Measurements from ENCODE around the gene GPC6.
A peak's percentile ranks its signal among the peaks of the same experiment; 100 is the strongest.
"Not testable (repeated sequence)": the region's sequence is repeated elsewhere in the genome, so short reads cannot be mapped to it uniquely, and the experiment has no call there.

The GPC6 gene

DNA sequence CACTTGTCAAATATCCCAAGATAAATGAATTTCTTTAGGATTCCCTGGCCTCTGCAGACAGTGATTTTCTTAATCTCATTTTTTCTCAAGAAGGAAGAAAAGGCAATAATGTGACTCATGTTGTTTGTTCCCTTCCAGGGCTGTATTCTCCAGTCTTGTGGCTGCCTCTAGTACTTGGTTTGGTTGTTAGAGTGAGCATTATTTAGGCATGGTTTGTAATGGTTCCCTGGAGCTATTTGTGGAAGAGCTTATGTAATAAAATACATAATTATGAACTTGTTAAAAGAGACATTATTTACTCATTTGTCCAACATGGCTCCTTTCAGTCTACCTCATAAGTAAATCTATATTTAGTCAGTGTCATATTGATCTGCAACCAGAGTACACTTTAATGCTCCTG lies 982.5 kb downstream of the GPC6 start:
- no peak for DNase-seq (ENCODE audit: low read depth)

DNA sequence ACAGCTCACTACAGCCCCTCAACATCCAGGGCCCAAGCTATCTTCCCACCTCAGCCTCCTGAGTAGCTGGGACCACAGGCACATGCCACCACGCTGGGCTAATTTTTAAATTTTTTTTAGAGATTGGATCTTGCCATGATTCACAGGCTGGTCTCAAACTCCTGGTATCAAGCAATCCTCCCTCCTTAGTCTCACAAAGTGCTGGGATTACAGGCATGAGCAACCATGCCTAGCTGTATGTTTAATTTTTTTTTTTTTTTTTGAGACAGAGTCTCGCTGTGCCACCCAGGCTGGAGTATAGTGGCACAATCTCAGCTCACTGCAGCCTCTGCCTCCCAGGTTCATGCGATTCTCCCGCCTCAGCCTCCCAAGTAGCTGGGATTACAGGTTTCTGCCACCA lies 983.3 kb downstream of the GPC6 start:
- DNase-seq (ENCODE audit: low read depth), result not testable (repeated sequence)

DNA sequence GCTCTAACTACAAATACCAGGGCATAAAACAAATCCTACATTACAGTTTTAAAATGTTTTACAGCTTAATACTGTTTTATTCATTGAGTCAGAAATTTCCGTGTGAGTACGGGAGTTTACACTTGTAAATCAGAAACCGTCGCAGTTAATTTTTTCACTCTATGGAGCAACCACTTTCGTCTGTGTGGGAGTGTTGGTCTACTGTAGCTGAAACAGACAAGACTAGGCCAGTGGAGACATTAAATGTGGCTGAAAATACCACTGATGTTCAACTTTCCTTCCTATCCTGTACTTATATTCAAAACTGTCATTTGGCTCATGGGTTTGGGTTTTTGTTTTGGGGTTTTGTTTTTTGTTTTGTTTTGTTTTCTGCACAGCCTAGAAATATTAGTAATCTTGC lies 984.2 kb downstream of the GPC6 start:
- DNase-seq (ENCODE audit: low read depth), result no peak

DNA sequence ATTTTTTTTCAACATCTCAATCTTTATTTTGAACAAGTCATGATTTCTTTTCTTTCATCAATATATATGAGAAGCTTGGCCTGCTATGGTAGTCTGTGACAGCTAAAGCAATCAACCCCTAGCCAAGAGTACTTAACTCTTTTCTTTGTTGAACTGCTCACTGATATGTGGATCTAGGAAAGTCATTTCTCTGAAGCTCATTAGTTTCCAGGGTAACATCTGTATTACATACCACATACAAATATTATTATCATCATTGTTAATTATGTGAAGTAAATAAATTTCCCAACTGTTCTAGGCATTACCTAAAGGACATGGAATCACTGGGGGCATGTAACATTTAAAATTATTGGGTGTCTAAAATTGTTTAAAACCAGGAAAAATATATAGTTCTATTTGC lies 985.6 kb downstream of the GPC6 start:
- DNase-seq (ENCODE audit: low read depth), result no peak

DNA sequence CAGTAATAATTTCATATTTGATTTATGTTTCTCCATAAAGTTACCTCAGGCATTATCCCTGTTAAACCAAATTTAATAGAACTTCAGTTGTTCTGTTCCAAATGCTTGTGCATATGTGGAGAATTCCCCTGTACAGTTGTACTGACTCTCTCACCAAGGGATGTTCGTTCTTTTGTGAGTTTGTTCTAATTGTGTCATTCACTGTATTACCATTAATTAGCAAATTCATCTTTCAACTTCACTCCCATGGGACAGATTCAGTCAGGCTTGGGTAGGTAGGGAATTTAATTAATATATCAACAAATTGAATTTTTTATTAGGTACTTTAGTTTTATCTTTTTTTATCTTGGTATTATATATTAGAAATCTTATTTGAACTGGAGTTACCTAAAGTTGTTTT lies 987.5 kb downstream of the GPC6 start:
- DNase-seq (ENCODE audit: low read depth), result no peak

DNA sequence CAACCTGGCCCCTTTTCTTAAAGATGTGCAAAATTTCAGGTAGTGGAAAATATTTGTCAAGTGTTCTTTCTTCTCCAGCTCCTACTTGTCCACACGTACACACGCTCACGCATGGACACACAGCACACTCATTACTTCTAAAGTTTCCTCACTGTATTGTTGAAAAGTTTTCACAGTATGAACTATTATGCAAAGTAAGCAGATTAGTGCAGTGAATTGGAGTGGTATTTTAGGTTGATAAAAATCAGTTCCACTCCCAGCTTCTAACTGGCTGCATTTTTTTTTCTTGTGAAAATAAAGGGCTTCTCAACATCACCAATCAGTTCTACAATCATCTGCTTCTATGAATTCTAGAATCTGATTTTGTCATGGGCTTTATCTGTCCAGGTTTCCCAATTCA lies 988.4 kb downstream of the GPC6 start:
- DNase-seq (ENCODE audit: low read depth), result no peak

DNA sequence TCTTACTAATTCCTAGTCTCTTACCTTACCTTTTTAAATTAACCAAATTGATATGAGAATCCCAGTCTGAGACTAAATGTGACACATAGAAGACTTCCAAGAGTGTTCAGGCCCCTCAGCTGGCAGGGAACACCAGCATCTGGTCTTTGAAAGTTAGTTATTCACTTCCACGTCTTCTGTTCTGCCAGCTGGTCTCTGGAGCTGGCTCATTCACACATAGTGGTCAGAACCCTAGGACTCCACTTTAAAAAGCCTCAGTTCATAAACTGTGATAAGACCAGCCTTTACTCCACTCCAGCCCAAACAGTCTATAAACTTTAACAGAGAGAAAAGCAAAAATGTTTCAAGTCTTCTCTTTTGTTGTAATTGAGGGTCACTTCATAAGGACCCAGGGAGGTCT lies 989.9 kb downstream of the GPC6 start:
- no peak for DNase-seq (ENCODE audit: low read depth)

DNA sequence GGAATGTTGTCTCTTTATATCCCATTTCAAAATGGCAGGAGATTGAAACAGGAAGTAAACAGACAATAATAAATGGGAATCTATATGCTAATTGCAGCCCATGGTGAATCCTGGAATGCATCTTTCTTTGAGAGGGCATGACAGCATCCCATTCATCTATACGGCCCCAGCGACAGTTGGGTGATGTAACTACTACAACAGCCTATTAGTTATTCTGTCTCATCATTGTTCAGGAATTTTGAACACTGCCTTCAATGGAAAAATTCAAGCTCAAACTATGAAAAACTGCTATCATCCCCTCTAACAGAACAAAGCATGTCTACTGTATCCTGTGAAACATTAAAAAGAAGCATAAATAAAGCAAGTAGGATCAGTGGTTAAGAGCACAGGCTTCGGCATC lies 990.8 kb downstream of the GPC6 start:
- DNase-seq (ENCODE audit: low read depth), result no peak

DNA sequence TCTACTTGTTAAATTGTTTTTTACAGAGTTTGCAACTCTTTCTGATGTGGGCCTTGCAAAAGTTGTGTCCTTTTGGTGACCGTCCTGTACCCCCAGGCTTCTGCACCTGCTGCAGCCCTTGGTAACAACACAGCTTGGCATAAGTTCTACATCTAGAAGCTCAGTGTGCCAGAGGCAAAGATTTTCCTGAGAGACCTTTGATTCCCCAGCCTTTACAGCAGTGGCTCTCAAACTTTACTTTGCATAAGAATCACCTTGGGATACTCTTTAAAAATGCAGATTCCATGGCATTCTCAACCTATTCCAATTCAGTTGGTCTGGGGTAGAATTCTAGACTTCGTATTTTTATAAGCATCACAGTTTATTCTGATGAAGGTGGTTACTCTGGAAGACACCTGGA lies 991.9 kb downstream of the GPC6 start:
- DNase-seq (ENCODE audit: low read depth), result no peak

DNA sequence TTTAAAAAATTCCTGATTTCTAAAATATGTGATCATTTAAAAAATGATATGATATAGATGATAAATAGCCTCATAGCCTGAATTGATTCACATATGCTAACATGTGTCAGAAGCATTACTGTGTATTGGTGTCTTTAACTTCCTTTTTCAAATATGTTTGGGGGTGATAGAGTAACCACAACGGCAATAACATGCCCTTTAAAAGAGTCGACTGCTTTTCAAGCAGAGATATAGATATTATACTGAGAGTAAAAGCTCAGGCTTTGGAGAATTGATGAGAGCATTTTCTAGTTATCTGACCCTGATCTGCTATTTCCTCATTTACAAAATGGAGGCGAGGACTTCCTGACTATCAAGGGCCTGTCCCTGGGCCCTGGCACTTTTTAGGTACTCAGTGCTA lies 992.3 kb downstream of the GPC6 start:
- no peak for DNase-seq (ENCODE audit: low read depth)

DNA sequence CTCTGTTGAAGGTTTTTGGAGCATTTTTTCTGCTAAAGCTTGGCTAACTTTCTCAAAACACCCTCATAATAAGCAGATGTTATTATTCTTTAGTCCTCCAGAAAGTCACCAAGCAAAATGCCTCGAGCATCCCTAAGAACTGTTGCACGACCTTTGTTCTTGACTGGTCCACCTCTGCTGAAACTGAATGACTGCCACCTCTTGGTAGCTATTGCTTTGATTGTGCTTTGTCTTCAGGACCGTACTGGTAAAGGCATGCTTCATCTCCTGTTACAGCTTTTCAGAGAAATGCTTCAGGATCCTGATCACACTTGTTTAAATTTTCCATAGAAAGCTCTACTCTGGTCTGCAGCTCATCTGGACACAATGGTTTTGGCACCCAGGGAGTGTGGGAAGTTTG lies 998.1 kb downstream of the GPC6 start:
- no peak for DNase-seq (ENCODE audit: low read depth)

DNA sequence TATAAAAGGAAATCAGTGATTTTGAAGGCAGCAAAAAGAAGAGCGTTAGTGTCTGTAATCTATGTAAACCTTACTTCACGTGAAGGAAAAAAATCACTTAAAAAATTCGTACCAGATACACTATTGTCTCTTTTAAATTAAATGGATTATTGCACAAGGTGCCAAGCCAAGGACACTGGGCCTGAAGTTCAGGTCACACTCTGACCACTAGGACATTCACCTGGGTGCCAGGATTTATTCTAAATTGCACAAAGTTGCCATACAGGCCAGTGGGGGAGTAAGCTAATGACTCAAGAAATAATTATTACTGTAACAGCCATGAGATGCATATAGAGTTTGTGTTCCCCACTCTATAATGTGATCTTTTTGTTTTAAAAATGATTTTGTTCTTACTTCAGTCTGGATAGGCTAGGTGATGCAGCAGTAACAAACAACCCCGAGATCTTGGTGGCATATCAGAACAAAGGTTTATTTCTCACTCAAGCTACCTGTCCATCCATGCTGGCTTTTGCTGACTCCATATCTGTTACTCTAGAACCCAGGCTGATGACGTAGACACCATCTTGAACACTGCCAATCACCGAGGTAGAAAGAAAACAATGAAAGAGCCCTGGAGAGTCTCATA lies 1000.8 kb downstream of the GPC6 start:
- DNase-seq (ENCODE audit: low read depth), result no peak

DNA sequence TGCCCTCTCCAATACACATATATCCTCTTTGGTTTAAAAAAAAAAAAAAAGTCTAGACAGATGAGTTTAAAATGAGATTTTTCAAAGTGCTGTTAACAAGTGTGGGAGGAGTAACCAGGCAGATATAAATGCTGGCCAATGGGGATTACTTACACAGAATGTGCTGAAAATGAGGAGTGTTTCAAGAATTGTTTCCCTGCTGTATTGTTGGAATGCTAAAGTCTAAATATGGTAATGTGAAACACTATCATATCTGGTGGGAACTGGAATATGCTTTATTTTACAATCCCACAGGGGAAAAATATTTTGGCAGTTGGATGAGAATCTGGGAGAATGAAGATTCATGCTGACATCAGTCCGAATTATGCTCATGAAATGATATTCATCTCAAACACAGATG lies 1002.2 kb downstream of the GPC6 start:
- peak; percentile 20 for DNase-seq (ENCODE audit: low read depth)

DNA sequence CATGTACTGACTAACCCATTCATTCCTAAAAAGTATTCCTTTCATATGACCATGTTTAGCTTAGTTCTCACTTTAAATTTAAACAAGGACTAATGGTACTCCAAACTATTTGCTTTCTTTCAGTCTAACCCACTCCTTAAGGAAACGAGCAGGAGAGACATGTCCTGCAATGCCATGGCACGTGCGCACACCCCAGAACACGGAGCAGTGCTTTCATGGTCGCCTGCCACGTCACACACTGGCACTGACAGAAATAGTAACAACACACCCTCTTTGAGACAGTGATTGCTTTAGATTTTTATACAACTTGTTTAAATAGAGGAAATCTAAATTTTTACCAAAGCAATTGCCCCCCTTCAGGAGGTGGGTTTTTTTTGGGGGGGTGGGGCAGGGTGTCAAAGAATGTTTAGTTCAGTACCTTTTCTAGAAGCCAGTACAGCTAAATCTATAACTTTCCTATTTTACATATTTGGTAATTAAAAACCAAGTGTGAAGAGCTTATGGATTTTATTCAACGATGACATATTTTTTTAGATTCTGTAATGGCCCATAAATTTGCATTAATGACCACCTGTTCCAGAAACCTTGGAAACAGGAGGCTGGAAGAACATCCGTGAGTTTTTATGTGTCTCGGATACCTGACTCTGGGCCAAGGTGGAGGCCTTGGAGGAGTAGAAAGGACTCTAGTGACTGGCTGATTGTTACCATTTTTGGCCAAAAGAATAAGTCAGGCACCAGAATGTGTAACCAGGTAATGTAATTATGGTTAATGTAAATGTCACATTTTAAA lies 1005.7 kb downstream of the GPC6 start:
- no peak for DNase-seq (ENCODE audit: low read depth)

DNA sequence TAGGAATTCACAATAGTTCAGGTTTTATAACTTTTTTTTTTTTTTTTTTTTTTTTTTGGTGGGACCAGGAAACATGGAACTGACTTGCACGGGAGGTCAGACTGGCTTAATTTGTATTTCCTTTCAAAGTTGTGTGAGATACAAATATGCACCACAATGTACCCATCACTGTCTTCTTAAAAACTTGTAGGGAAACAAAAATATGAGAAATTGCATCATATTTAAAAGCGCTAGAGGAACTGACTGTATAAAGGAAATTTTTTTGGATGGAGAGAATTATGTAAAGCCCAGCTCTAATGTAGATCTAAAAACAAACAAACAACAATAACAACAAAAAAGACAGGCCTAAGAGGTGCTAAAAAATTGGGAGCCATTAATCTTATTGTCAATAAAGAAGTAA lies 1006.3 kb downstream of the GPC6 start:
- peak; percentile 38 for DNase-seq (ENCODE audit: low read depth)

DNA sequence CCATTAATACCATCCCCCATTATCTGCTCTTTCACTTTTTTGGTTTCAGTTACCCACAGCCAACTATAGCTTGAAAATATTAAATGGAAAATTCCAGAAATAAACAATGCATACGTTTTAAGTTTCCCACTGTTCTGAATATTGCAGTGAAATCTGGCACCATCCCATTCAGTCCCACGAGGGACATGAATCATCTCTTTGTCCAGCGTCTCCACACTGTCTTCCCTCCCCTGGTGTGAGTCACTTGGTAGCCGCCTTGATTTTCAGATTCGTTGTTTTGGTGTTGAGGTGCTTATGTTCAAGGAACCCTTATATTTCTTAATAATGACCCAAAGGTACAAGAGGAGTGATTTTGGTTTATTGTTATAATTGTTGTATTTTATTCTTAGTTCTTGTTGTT lies 1006.8 kb downstream of the GPC6 start:
- peak; percentile 91 for DNase-seq (ENCODE audit: low read depth)

DNA sequence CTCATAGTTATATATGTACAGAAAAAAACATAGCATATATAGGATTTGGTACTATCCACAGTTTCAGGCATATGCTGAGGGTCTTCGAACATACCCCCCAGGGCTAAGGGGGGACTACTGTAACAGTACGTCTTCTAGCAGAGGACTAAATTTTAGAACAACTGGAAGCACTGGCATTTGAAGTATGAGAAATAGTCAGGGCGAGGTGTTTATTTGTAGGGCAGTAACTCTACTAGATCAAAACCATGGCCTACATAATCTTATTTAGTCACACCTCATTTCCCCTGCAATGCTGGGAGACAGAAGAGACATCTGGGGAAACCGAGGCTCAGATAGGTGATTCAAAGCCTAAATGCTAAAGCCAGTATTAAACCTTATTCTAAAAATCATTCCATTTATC lies 1007.2 kb downstream of the GPC6 start:
- DNase-seq (ENCODE audit: low read depth), result no peak

DNA sequence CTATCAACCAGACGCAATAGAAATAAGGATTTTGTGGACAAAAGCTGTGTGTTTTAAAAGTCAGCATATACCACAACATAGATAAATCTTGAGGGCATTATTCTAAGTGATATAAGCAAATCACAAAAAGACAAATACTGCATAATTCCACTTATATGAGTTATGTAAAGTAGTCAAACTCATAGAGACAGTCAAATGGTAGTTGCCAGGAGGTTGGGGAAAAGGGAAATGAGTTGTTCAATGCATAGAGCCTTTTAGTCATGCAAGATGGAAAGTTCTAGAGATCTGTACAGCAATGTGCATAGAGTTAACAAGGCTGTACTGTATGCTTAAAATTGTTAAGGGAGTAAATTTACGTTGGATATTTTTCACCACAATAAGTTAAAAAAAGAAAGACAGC lies 1008.1 kb downstream of the GPC6 start:
- no peak for DNase-seq (ENCODE audit: low read depth)

DNA sequence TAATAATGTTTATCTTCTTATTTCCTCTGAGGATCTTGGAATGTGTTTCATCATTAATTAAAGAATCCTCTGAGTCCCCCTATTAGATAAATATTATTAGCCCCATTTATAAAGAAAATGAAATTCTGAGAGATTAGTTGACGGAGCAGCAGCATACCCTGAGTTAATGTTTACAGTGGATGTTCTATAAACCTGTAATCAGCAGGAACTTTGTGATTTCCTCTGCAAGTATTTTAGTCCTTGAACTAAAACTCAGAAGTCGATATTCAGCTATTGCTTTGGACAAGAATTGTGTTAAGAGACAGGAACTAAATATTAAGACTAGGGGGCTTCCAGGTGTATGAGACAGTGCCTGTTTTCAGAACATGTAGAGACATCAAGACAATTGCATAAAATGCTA lies 1009.5 kb downstream of the GPC6 start:
- DNase-seq (ENCODE audit: low read depth), result no peak

DNA sequence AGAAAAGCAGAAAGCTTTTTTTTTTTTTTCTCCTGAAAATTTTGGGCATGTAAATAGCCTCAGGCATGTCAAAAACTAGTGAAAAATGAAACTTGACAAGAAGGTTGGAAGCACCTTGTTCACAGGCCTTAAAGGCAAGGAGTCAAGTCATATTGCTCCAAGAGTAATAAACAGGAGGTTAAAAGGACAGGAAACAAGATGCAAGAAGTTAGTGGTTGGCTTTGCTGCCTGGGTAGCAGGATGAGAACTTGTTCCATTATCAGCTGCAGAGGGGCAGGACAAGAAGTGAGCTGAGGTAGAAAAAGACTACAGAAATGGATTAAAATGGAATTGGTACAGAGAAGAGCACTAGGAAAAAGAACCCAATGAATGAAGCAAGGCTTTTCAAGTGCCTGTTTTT lies 1010.3 kb downstream of the GPC6 start:
- no peak for DNase-seq (ENCODE audit: low read depth)

DNA sequence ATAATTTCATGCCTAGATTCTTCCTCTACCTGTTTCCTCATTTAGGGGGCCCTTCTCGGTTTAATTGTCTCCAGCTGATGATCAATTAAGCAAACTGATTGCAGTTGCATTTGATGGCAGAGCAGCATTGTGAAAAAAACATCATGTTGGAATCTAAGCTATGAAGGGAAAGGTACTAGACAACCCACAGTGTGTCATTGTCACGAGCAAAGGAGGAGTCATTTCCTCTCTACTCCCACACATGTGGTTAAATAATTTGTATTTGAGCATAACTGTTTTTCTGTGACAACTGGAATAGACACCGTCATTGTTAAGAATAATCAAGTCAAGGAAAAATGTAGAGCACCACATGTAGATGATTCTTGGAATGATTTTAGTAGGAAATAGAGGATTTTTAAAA lies 1012.5 kb downstream of the GPC6 start:
- DNase-seq (ENCODE audit: low read depth), result no peak

DNA sequence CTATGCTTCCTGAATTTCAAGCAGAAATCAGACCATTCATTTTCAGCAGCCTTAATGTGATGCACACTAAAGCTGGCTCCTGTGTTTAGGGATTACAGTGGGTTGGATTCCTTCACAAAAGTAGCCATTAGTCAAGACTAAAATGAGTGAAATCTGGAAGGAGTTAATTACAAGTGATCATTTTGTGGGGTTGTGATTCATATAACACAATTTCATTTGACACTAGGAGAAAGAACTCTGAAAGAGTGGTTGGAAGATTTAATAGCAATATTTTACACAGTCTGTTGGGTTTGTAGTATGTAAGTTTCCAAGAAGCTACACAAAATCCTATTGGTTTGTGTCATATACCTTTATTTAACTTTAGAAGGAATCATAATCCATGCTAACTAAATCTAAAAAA lies 1015.9 kb downstream of the GPC6 start:
- DNase-seq (ENCODE audit: low read depth), result no peak

DNA sequence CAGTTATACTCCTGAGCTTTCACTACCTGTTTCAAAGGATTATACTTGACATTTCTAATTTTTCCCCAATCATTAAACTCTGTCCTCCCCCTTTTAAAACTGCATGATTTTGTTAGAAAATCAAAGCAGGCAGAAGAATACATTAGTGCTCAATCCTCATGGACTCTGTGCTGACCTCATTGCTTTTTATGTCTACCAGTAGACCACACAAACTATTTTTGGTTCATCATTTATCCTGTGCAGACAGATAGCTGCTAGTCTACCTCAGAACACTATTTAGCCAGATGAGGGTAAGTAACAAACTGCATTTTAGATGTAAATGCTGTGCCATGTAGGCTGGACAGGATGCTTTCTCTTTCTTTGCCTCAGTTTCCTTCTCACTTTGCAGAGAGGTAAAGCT lies 1016.9 kb downstream of the GPC6 start:
- no peak for DNase-seq (ENCODE audit: low read depth)

DNA sequence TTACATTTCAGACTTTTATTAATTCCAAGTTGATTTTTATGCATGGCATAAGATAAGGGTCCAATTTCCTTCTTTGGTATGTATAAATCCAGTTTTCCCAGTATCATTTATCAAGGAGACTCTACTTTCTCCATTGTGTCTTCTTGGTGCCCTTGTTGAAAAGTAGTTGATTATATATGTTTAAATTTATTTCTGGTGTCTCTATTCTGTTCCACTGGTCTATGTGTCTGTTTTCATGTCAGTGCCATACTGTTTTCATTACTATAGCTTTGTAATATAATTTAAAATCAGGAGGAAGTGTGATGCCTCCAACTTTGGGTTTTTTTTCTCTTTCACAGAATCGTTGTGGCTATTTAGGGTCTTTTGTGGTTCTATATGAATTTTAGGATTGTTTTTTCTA lies 1019.9 kb downstream of the GPC6 start:
- no peak for DNase-seq (ENCODE audit: low read depth)

Measured in fibroblast of gingiva (primary cell).